C1 segment of cervical spinal cord (tissue), 14 donors: ENCODE measurements around the gene ZGPAT.

Experiments used
- DNase-seq, 14 donors: peaks; one replicate each; lab custom pipeline; 2025; lab: John Stamatoyannopoulos, UW

The ZGPAT gene

DNA sequence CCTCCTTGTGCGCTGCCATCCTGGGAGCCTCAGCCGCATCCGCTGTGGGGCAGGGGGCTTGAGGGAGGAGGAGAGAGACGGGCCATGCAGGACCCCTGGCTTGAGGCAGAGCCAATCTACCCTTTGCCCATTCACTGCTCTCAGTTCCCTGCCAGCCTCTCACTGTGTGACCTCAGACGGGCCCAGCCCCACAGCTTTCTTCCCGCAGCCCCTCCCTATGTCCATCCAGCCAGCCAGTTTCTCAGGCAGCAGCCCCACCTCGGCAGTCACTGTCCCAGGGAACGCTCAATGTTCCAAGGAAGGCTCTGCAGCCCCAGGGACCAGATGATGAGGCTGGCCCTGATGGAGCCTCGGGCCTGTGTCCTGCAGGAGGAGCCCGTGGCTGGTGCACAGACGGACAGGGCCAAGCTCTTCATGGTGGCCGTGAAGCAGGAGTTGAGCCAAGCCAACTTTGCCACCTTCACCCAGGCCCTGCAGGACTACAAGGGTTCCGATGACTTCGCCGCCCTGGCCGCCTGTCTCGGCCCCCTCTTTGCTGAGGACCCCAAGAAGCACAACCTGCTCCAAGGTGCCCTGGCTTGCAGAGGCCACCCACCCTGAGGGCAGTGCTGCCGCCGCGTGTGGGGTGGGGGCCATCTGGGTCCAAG, 15.3 kb upstream of the ZGPAT start:
- no peak for DNase-seq

DNA sequence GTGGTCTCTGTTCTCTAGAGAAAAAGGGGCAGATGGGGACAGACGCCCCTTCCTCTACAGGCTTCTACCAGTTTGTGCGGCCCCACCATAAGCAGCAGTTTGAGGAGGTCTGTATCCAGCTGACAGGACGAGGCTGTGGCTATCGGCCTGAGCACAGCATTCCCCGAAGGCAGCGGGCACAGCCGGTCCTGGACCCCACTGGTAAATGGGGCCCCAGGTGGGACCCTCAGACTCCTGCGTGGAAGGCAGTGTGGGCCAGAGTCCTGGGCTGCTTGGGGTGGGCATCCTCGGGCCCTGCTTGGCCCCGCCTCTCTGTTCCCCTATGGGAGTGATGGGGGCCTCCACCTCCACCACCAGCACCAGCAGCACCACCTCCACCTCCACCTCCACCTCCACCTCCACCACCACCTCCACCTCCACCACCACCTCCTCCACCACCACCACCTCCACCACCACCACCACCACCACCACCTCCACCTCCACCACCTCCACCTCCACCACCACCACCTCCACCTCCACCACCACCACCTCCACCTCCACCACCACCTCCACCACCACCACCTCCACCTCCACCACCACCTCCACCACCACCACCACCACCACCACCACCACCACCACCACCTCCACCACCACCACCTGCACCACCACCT, 14.6 kb upstream of the ZGPAT start:
- no peak for DNase-seq

DNA sequence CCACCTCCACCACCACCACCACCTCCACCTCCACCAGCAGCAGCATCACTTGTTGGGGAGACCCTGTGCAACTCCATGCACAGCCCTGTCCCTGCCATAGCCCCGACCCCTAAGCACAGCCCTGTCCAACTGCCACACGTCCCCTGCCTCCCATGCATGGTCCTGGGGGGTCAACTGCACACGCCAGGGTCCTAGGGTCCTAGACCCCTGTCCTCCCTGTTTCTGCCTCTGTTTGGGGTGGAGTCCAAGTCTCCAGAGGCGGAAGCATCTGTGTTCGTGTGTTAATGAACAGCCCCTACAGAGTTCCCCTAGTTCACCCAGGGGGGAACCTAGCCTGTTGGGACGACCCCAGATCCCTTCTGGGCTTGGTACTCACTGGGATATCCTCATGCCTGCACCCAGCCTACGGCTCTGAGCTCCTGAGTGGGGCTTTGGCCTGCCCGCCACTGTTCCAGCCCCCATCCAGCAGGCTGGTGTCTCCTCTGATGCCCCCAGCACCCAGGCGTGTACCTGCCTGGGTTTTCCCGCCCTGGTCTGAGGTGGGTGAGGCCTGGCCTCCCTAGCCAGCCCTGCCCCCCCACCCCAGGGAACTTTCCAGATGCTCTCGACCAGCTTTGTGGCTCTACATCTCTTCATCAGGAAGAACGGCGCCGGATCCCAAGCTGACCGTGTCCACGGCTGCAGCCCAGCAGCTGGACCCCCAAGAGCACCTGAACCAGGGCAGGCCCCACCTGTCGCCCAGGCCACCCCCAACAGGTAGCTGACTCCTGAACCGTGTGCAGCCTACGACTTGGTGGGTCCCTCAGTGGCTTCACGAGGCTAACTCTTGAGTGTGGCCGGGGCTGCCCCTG, 13.9 kb upstream of the ZGPAT start:
- DNase-seq: no peak

DNA sequence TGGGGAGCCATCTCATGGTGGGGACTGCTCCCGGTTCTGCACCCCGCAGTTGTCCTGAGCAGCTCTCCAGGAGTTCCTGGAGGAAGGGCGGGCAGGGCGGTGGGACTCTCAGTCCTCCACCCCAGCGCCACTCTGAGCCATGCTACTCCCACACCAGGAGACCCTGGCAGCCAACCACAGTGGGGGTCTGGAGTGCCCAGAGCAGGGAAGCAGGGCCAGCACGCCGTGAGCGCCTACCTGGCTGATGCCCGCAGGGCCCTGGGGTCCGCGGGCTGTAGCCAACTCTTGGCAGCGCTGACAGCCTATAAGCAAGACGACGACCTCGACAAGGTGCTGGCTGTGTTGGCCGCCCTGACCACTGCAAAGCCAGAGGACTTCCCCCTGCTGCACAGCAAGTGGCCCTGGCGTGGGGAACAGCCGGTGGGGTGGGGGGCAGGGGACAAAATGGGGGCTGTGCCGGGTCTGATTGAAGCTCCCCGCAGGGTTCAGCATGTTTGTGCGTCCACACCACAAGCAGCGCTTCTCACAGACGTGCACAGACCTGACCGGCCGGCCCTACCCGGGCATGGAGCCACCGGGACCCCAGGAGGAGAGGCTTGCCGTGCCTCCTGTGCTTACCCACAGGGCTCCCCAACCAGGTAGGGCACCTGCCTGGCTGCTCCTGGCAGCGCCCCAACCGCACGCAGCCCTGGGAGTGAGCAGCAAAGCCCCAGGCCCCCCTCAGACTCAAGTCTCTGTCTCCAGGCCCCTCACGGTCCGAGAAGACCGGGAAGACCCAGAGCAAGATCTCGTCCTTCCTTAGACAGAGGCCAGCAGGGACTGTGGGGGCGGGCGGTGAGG, 13.0 kb upstream of the ZGPAT start:
- no peak for DNase-seq

DNA sequence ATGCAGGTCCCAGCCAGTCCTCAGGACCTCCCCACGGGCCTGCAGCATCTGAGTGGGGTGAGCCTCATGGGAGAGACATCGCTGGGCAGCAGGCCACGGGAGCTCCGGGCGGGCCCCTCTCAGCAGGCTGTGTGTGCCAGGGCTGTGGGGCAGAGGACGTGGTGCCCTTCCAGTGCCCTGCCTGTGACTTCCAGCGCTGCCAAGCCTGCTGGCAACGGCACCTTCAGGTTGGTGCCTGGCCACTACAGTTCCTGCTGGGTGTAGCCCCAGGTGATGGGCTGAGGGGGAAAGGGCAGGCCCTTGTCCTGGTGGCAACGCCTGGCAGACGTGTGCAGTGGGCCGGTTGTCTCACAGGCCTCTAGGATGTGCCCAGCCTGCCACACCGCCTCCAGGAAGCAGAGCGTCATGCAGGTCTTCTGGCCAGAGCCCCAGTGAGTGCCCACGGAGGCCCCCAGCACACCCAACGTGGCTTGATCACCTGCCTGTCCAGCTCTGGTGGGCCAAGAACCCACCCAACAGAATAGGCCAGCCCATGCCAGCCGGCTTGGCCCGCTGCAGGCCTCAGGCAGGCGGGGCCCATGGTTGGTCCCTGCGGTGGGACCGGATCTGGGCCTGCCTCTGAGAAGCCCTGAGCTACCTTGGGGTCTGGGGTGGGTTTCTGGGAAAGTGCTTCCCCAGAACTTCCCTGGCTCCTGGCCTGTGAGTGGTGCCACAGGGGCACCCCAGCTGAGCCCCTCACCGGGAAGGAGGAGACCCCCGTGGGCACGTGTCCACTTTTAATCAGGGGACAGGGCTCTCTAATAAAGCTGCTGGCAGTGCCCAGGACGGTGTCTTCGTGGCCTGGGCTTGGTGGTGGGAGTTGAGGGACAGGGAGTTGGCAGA, 12.2 kb upstream of the ZGPAT start:
- DNase-seq: no peak

DNA sequence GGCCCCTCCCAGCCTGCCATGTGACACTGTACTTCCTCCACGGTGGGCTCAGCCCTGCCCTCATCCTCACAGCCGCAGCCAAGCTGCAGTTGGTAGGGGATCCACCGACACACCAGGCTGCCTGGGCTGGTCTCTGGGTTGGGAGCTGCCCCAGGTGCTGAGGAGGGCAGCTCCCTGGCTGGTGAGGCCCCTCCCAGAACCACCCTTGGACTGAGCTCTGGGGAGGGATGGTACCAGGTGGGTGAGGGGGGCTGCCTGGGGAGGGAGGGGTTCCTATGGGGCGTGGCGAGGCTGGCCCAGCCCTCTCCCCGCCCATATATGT, 11.6 kb upstream of the ZGPAT start:
- no peak for DNase-seq

DNA sequence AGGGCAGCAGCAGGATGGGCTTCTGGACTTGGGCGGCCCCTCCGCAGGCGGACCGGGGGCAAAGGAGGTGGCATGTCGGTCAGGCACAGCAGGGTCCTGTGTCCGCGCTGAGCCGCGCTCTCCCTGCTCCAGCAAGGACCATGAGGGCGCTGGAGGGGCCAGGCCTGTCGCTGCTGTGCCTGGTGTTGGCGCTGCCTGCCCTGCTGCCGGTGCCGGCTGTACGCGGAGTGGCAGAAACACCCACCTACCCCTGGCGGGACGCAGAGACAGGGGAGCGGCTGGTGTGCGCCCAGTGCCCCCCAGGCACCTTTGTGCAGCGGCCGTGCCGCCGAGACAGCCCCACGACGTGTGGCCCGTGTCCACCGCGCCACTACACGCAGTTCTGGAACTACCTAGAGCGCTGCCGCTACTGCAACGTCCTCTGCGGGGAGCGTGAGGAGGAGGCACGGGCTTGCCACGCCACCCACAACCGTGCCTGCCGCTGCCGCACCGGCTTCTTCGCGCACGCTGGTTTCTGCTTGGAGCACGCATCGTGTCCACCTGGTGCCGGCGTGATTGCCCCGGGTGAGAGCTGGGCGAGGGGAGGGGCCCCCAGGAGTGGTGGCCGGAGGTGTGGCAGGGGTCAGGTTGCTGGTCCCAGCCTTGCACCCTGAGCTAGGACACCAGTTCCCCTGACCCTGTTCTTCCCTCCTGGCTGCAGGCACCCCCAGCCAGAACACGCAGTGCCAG, 11.0 kb upstream of the ZGPAT start, which contains the start of gene TNFRSF6B:
TNFRSF6B (plus strand) TSS at position 25 of the 729 bp plus-strand sequence; CDS start at position 141, 116 bp downstream.
- DNase-seq: no peak

DNA sequence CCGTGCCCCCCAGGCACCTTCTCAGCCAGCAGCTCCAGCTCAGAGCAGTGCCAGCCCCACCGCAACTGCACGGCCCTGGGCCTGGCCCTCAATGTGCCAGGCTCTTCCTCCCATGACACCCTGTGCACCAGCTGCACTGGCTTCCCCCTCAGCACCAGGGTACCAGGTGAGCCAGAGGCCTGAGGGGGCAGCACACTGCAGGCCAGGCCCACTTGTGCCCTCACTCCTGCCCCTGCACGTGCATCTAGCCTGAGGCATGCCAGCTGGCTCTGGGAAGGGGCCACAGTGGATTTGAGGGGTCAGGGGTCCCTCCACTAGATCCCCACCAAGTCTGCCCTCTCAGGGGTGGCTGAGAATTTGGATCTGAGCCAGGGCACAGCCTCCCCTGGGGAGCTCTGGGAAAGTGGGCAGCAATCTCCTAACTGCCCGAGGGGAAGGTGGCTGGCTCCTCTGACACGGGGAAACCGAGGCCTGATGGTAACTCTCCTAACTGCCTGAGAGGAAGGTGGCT, 10.4 kb upstream of the ZGPAT start:
- DNase-seq: no peak

DNA sequence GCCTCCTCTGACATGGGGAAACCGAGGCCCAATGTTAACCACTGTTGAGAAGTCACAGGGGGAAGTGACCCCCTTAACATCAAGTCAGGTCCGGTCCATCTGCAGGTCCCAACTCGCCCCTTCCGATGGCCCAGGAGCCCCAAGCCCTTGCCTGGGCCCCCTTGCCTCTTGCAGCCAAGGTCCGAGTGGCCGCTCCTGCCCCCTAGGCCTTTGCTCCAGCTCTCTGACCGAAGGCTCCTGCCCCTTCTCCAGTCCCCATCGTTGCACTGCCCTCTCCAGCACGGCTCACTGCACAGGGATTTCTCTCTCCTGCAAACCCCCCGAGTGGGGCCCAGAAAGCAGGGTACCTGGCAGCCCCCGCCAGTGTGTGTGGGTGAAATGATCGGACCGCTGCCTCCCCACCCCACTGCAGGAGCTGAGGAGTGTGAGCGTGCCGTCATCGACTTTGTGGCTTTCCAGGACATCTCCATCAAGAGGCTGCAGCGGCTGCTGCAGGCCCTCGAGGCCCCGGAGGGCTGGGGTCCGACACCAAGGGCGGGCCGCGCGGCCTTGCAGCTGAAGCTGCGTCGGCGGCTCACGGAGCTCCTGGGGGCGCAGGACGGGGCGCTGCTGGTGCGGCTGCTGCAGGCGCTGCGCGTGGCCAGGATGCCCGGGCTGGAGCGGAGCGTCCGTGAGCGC, 9.8 kb upstream of the ZGPAT start:
- DNase-seq: no peak

DNA sequence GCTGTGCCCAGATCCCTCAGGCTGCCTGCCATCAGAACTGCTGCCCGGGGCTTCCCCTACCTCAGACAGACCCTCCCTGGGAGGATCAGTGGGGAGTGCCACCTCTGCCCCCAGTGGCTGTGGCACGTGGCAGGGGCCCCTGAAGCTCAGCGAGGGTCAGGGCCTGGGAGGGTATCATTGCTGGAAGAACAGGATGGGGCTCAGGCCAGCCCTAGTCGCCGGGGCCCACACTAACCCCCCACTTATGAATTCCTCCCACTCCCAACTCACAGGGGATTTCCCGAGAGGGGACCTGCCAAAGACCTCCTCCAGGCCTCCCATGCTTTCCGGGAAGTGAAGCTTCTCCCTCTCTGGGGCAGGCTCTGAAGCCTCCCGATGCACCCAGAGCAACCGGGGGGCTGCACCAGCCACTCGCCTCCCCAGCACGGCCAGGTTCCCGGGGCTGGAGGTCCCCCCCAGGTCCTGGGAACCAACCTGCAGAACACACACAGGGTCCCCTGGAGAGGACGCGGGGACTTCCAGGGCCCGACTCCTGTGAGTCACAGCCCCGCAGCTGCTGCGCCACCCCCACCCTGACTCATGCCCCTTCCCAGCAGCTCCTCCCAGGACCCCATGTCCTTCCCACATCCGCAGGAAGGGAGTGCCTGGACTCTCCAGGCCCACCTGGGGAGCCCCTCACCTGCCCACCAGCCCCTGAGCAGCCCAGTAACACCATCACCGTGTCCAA, 8.9 kb upstream of the ZGPAT start:
- no peak for DNase-seq

DNA sequence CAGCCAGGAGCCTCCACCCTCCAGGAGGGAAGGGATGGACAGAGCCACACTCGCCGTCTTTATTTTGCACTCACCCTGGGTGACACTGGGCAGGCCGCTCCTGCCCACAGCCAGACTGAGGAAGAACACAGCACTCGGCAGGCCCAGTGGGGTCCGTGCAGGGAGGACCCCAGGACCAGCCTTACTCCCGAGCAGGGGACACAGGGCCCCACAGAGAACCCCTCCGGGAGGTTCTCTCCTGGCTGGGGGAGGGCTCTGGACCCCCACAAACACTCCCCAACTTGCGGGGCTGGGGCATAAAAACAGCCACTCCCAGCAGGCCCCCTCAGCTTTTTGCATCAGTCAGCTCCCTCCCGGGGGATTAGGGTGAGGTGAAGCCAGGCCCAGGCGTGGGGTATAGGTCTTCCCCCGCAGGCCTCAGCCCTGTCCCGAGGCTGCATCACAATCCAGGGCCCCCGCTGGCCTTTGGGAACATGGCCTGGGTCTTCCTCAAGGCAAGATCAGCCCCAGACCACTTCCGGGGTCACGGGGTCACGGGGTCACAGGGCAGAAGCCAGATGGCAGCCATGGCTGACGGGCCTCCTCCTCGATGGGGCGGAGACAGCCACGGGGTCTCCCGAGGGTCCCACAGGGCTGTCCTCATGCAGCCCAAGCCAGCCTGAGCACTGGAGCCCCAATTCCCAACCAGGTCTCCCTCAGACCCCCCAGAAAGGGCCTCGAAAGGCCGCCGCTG, 8.2 kb upstream of the ZGPAT start:
- no peak for DNase-seq

DNA sequence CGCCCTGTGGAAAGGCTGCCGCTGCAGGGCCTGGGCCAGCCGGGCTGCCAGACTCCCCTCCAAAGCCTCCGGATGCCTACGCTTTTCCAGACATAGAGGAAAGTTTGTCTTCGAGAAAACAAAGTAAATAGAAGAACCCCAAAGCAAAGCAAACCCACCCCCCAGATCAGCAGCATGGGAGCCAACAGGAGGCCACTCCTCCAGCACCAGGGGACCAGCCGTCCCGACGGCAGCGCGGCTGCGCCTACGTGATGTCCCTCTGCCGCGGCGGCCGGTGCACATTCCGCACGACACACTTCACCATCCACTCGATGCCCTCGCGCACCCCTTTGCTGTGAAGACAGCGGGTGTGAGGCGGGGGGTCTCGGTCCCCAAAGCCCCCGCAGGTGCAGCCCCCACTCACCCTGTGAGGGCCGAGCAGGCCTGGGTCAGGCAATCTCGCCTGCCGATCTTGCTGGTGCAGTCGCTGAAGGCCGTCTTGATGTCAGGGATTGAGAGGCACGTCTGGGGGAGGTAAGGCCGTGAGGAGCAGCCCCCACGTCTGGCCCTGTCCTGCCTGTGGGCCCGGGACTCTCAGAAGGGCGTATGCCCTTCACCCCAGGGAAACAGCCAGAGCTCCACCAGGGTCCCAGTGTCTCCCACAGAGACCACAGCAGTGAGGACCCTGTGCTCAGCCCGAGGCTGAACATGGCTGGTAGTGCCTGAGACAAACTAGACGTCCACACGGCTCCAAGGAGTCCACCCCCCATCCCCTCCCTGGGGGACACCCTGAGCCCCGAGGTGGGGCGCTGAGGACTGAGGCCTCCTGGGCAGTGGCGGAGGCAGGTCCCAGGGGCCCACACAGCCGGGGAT, 7.4 kb upstream of the ZGPAT start:
- no peak for DNase-seq

DNA sequence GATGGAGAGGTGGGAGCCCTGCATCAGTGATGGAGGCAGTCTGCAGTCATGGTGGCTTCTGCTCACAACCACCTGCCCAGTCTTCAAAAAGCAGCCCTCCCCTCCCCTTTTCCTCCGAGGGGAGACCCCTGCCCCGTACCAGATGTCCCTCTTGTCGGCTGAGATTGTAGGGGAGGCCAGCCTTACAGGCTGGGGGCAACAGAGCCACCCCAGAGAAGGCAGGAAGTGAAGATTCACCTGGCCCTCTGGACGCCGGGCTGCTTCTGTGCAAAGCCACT, 6.8 kb upstream of the ZGPAT start:
- DNase-seq: no peak

DNA sequence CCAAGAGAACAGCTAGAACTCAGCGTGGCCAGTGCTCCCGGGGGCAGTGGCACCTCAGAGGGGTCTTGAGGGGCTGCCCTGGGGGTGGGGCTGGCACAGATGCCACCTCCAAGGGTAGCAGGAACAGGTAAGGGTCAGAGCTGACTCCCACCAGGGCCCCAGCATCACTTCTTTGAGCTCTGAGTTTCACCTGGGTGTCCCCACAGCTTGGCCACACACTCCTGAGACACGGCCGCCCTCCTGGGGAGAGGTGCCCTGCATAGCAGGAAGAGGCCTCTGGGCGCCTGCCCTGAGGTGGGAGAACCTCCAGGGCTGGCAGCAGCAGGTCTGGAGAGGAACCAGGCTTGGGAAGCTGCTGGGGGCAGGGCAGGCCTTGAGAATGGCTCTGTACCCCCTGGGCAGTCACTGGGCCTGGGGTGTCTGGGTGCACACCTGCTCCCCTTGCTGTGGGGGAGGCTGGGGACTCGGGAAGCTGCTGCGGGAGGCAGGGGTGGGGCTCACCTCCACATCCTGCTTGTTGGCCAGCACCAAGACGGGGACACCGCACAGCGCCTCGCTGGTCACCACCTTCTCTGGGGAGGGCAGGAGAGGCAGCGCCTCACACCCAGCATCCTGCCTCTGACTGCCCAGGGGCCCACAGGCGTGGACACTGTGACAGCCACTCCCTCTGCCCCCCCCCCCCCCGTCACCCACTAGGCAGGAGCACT, 6.4 kb upstream of the ZGPAT start:
- no peak for DNase-seq

DNA sequence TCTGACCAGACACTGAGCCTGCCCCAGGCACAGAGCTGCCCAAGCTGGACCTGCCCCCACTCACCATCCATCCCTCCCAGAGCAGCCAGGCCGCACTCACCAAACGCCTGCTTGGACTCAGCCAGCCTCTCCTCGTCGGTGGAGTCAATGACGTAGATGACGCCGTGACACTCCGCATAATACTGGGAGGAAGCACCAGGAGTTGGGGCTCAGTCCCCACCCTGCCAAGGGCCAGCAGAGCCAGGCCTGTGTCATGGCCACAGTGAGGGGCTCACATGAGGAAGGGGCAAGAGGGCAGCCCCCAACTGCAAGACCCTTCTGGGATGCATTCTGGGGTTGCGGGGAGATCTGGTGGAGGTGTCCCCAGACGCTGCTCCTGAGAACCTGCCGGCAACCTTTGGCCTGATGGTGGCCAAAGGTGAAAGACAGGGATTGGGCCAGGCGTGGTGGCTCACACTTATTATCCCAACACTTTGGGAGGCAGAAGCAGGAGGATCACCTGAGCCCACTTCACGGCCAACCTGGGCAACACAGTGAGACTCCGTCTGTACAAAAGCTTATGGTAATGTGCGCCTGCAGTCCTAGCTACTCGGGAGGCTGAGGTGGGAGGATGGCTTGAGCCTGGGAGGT, 5.7 kb upstream of the ZGPAT start:
- no peak for DNase-seq
